ENCODE results near the gene SPDEF.

- no peak for TF ChIP-seq EP300 (IDR thresholded peaks at IDR 0.05)
- no peak for TF ChIP-seq CTCF (IDR thresholded peaks at IDR 0.05)
- TF ChIP-seq POLR2A (IDR thresholded peaks at IDR 0.05) = no peak
Measured at GRCh38 chr6:34586327-34587040, 30.4 kb upstream of the SPDEF start.

All from suprapubic skin (tissue), 3 donors.